DLD1 (cell line): Measurements from ENCODE around the gene CRACR2A.

ENCODE experiments used
- in situ Hi-C: cut with HindIII; loops from 2 replicates; pipeline ENCODE4 v1.10.0; 2017; ENCODE audit warnings: low sequenced_read_pairs

The CRACR2A gene

GRCh38 chr12:3753544-3754284, 805 bp upstream of the CRACR2A start:
- in situ Hi-C loops = no loop called here

GRCh38 chr12:3752096-3752709, 706 bp downstream of the CRACR2A start:
- in situ Hi-C loops = no loop called here

GRCh38 chr12:3751151-3752095, 1.5 kb downstream of the CRACR2A start:
- in situ Hi-C loops = no loop called here

- in situ Hi-C loops = no loop called here
These were observed 2.3 kb downstream of the CRACR2A start for GRCh38 chr12:3750616-3751015.

- in situ Hi-C loops = no loop called here
These were observed 4.3 kb downstream of the CRACR2A start for GRCh38 chr12:3748620-3749019.

- in situ Hi-C loops = no loop called here
These were observed 4.8 kb downstream of the CRACR2A start for GRCh38 chr12:3747976-3748619.

GRCh38 chr12:3747543-3747942, 5.4 kb downstream of the CRACR2A start:
- in situ Hi-C loops = no loop called here

GRCh38 chr12:3746758-3747157, 6.2 kb downstream of the CRACR2A start:
- in situ Hi-C loops = no loop called here

- in situ Hi-C loops = no loop called here
These were observed 7.8 kb downstream of the CRACR2A start for GRCh38 chr12:3745152-3745551.

GRCh38 chr12:3744229-3744901, 8.5 kb downstream of the CRACR2A start:
- in situ Hi-C loops = no loop called here

GRCh38 chr12:3743803-3744202, 9.1 kb downstream of the CRACR2A start:
- in situ Hi-C loops = no loop called here

GRCh38 chr12:3741882-3742672, 10.8 kb downstream of the CRACR2A start:
- in situ Hi-C loops = no loop called here

GRCh38 chr12:3740480-3741231, 12.3 kb downstream of the CRACR2A start:
- in situ Hi-C loops = no loop called here

GRCh38 chr12:3735432-3735831, 17.5 kb downstream of the CRACR2A start:
- in situ Hi-C loops = loop anchor here (10.0 kb wide), 1 partner anchor 51 kb away; no protein-coding TSS in a partner anchor

GRCh38 chr12:3732901-3733300, 20.0 kb downstream of the CRACR2A start:
- in situ Hi-C loops = loop anchor here (10.0 kb wide), 1 partner anchor 48 kb away; no protein-coding TSS in a partner anchor

GRCh38 chr12:3730111-3730510, 22.8 kb downstream of the CRACR2A start:
- in situ Hi-C loops = loop anchor here (10.0 kb wide), 1 partner anchor 45 kb away; no protein-coding TSS in a partner anchor

GRCh38 chr12:3728686-3729085, 24.2 kb downstream of the CRACR2A start:
- in situ Hi-C loops = no loop called here

GRCh38 chr12:3727877-3728632, 24.9 kb downstream of the CRACR2A start:
- in situ Hi-C loops = no loop called here
